H1 (cell line): ENCODE measurements around the gene FAM81A. TPM values are rescaled to one million over a fixed set of nuclear protein-coding genes. Genes with fewer than 3 reads are reported as not detected.

Experiments
- CHD7 ChIP-seq: fragments of 300-600 bp; sonication (generic); IDR thresholded peaks from 2 replicates; pipeline ENCODE4 v1.7.1; 2012; ENCODE audit warnings: low read length, moderate library complexity, mild to moderate bottlenecking, inconsistent platforms; ENCODE audit not compliant: insufficient replicate concordance
- SP1 ChIP-seq: IDR thresholded peaks from 2 replicates; pipeline ENCODE4 v1.6.1; 2011; ENCODE audit warnings: low read depth, low read length
- TAF1 ChIP-seq: IDR thresholded peaks from 2 replicates; pipeline ENCODE4 v1.6.1; 2011; ENCODE audit warnings: mild to moderate bottlenecking, low read depth, low read length
- ZNF274 ChIP-seq: IDR thresholded peaks from 2 replicates; pipeline ENCODE4 v1.7.0; 2012; ENCODE audit warnings: low read length, borderline replicate concordance; ENCODE audit errors: extremely low read depth
- polyA plus RNA-seq, 7 experiments: library from polyadenylated mRNA; depleted of rRNA in 3 of 7; stranded (reverse) in 5 of 7; unstranded in 2 of 7; fragments of >200 nt in 5 of 7; fragments of 200-250 nt in 2 of 7; gene quantifications; 1 replicate in 5 of 7; 2 replicates in 1 of 7; 4 replicates in 1 of 7; pipeline versions ENCODE4 v1.2.1 to v1.2.3, GENCODE V29; 2011 to 2013; ENCODE audit warnings: missing spikeins in 2 of 7, mixed read lengths in 2 of 7
- total RNA-seq: library from RNA; stranded (reverse); fragmentation: NEBNext Ultra II Directional; extraction: Animal tissue kit (Norgen Biotek cat#: 25700); gene quantifications from 2 replicates; pipeline ENCODE4 v1.2.1, GENCODE V29; 2021

FAM81A gene
- total and polyA plus RNA-seq, 2 of the 8 experiments (the other 6 are each of a cell fraction or from before 2014, with no cell fraction given), result 0.56 to 3.0 TPM

- TF ChIP-seq CHD7 (no peak), SP1 (no peak), TAF1 (no peak), ZNF274 (no peak)
Observed at GRCh38 chr15:59539799-59540198, 101.8 kb downstream of the FAM81A start (continued).
